Mesendoderm (in vitro differentiated cells): ENCODE measurements around the gene CTNNA2.

ENCODE experiments used
- DNase-seq: peaks from one replicate; pipeline ENCODE4 v3.0.0; 2013
- H2AK5ac ChIP-seq: 2 replicates; pipeline ENCODE4 v1.6.1; 2013; ENCODE audit warnings: low read length, inconsistent platforms
- H2BK120ac ChIP-seq: 2 replicates; pipeline ENCODE4 v1.6.1; 2013; ENCODE audit warnings: low read depth, mild to moderate bottlenecking, low read length, moderate library complexity, mixed read lengths
- H2BK15ac ChIP-seq: replicated peaks from 2 replicates; pipeline ENCODE4 v1.6.1; 2013; ENCODE audit warnings: low read depth, mild to moderate bottlenecking, moderate library complexity
- H2BK5ac ChIP-seq: 2 replicates; pipeline ENCODE4 v1.6.1; 2013; ENCODE audit warnings: low read length, inconsistent platforms
- H3K18ac ChIP-seq: 2 replicates; pipeline ENCODE4 v1.6.1; 2013; ENCODE audit warnings: mild to moderate bottlenecking, low read length, mixed read lengths
- H3K23ac ChIP-seq: one replicate; pipeline ENCODE4 v1.6.1; 2013; ENCODE audit warnings: low read length
- H3K27ac ChIP-seq: 2 replicates; pipeline ENCODE4 v1.5.1; 2013; ENCODE audit warnings: low read depth, mild to moderate bottlenecking, inconsistent platforms, low read length, moderate library complexity
- H3K27me3 ChIP-seq: 2 replicates; pipeline ENCODE4 v1.6.1; 2013; ENCODE audit warnings: low read length, control low read depth, mild to moderate bottlenecking, inconsistent platforms; ENCODE audit not compliant: insufficient read depth, poor library complexity
- H3K36me3 ChIP-seq: 2 replicates; pipeline ENCODE4 v1.6.1; 2013; ENCODE audit warnings: low read length, inconsistent platforms; ENCODE audit not compliant: control insufficient read depth, insufficient read depth
- H3K4ac ChIP-seq: one replicate; pipeline ENCODE4 v1.6.1; 2013; ENCODE audit warnings: low read depth, mild to moderate bottlenecking, low read length, moderate library complexity
- H3K4me1 ChIP-seq: 2 replicates; pipeline ENCODE4 v1.6.1; 2013; ENCODE audit warnings: low read depth, low read length, inconsistent platforms; ENCODE audit not compliant: control insufficient read depth
- H3K4me2 ChIP-seq: 2 replicates; pipeline ENCODE4 v1.6.1; 2013; ENCODE audit warnings: low read length
- H3K4me3 ChIP-seq: 2 replicates; pipeline ENCODE4 v1.5.1; 2013; ENCODE audit warnings: mild to moderate bottlenecking, low read length
- H3K56ac ChIP-seq: one replicate; pipeline ENCODE4 v1.6.1; 2013; ENCODE audit warnings: low read length
- H3K79me1 ChIP-seq: 2 replicates; pipeline ENCODE4 v1.6.1; 2013; ENCODE audit warnings: low read length, inconsistent platforms
- H3K79me2 ChIP-seq: 2 replicates; pipeline ENCODE4 v1.6.1; 2013; ENCODE audit warnings: mild to moderate bottlenecking, low read length; ENCODE audit not compliant: control insufficient read depth, insufficient read depth
- H3K9ac ChIP-seq: 2 replicates; pipeline ENCODE4 v1.6.1; 2013; ENCODE audit warnings: low read length, inconsistent platforms
- H4K5ac ChIP-seq: one replicate; pipeline ENCODE4 v1.6.1; 2013; ENCODE audit warnings: low read length
- H4K8ac ChIP-seq: one replicate; pipeline ENCODE4 v1.6.1; 2013; ENCODE audit warnings: low read depth, mild to moderate bottlenecking, control low read depth, low read length, moderate library complexity
- WGBS: extraction: QIAGEN DNeasy Blood & Tissue Kit; methylation state at CpG from one replicate; pipeline ENCODE4 v1.1.7; 2013; ENCODE audit warnings: low lambda C conversion rate, missing lambda C conversion rate; ENCODE audit not compliant: insufficient coverage; ENCODE audit errors: extremely low coverage; 5-methylcytosine and 5-hydroxymethylcytosine counted together

CTNNA2 gene

DNA sequence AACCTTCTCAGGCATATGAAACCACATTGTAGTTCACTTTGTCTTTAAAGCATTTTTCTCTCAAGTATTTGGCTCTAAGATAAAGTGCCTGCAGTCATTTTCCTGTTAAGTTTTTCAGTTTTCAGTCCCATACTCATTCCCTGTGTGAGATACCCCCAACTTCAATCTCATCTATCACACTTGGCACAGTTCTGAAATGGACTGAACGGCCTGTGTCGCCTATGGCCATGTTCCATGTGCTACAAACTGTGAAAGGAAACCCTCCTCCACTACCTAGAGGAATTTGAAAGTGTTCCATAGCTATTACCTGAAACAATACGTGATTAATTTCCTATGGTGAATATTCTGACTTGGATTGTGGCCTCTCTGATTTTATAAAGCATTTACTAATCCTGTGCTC, 319.1 kb downstream of the CTNNA2 start:
- H3K4ac ChIP-seq, result no peak overlapping the region
- no peak overlapping the region for H3K27ac ChIP-seq
- H2BK15ac ChIP-seq, result no peak overlapping the region
- no CpG with 5 or more reads among the region's 3 CpGs for WGBS
- H2BK120ac ChIP-seq, result no peak overlapping the region
- H3K79me1 ChIP-seq, result no peaks in the 10 kb centered on the region
- no peak overlapping the region for H3K18ac ChIP-seq
- no peaks in the 10 kb centered on the region for H3K79me2 ChIP-seq
- no peaks in the 10 kb centered on the region for H3K27me3 ChIP-seq
- no peak overlapping the region for H3K4me3 ChIP-seq
- H3K36me3 ChIP-seq, result no peaks in the 10 kb centered on the region
- H3K9ac ChIP-seq, result no peak overlapping the region
- no peak overlapping the region for H2AK5ac ChIP-seq
- H3K4me2 ChIP-seq, result no peak overlapping the region
- no peak overlapping the region for H2BK5ac ChIP-seq
- no peak for DNase-seq
- H3K23ac ChIP-seq, result no peak overlapping the region
- H4K8ac ChIP-seq, result no peak overlapping the region
- H3K4me1 ChIP-seq, result peaks cover 2% of the 10 kb centered on the region
- H3K56ac ChIP-seq, result no peak overlapping the region
- H4K5ac ChIP-seq, result no peak overlapping the region

DNA sequence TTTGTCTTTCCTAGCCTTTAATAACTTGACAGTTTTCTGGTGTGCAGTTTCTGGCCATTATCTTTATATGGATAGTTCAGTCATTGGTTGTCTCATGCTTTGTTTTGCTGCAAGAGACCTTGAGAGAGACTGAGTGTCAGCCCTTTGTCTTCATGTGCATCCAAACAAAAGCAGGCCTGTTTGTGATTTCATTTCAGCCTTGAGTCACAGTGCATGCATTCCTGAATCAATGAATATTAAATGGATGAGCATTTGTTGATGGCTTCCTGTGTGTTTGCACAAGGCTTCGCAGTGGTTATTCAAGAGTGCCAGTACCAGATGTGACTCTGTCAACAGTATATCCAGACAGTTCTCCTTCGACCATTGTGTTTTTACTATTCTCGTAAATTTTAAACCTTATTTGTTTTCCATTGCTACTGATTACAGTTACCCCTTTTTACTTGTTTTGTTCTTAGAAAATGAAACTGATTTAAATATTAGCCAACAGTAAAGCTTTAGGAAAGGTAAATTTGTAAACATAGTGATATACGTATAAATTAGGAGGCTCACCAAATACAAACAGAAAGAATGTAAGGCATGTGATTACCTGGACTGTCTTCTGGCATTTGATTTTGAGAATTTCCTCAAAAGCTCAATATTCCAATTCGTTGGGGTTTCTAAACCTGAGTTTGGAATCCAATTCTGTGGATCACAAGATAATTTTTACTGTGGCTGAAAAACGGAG, 319.8 kb downstream of the CTNNA2 start:
- Histone ChIP-seq H2AK5ac (no peak overlapping the region), H3K56ac (no peak overlapping the region), H3K36me3 (no peaks in the 10 kb centered on the region), H3K27me3 (no peaks in the 10 kb centered on the region), H3K4me2 (no peak overlapping the region), H3K9ac (no peak overlapping the region), H3K4me3 (no peak overlapping the region), H3K4ac (no peak overlapping the region), H3K79me2 (no peaks in the 10 kb centered on the region), H3K18ac (no peak overlapping the region), H2BK120ac (no peak overlapping the region), H3K27ac (no peak overlapping the region), H2BK5ac (no peak overlapping the region), H3K23ac (no peak overlapping the region), H3K4me1 (peaks cover 2% of the 10 kb centered on the region), H3K79me1 (no peaks in the 10 kb centered on the region), H4K8ac (no peak overlapping the region), H4K5ac (no peak overlapping the region), H2BK15ac (no peak overlapping the region)
- WGBS, result no CpG with 5 or more reads among the region's 6 CpGs
- DNase-seq, result peak; percentile 42

DNA sequence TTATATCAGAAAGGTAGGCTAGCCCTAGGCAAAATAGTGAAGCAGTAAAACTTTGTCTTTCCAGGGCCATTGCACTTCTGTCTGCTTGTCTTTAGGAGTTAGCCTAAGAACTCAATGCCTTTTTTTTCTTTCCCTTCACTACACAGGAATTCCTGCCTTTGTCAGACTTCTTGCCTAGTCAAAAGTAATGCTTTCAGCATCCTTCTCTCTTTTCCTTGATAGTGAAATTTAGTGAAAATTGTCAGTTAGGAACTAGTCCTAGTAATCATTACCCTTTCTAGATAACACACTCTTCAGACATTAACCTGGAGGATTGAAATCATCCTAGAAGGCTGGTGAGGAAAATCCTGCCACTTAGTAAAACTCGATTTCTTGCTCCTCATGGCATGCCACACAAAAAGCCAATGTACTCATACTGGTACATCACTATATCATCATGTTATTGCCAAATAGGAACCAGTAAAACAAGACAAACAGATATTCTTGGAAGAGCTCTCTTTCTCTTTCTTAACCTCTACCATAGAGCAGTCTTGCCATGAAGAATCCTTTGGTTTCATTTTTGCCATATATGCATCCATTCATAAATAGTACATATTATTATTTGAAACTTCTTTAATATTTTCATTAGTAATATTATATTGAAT, 320.5 kb downstream of the CTNNA2 start:
- no peak overlapping the region for H4K5ac ChIP-seq
- no peaks in the 10 kb centered on the region for H3K79me2 ChIP-seq
- no peak overlapping the region for H3K27ac ChIP-seq
- no CpG with 5 or more reads among the region's 1 CpG for WGBS
- no peak overlapping the region for H3K4ac ChIP-seq
- no peaks in the 10 kb centered on the region for H3K36me3 ChIP-seq
- no peak overlapping the region for H2AK5ac ChIP-seq
- no peak overlapping the region for H3K18ac ChIP-seq
- H2BK5ac ChIP-seq, result no peak overlapping the region
- no peak overlapping the region for H2BK15ac ChIP-seq
- peaks cover 2% of the 10 kb centered on the region for H3K4me1 ChIP-seq
- DNase-seq, result peak; percentile 16
- H3K23ac ChIP-seq, result no peak overlapping the region
- no peak overlapping the region for H2BK120ac ChIP-seq
- no peaks in the 10 kb centered on the region for H3K27me3 ChIP-seq
- no peak overlapping the region for H3K4me3 ChIP-seq
- no peak overlapping the region for H3K4me2 ChIP-seq
- no peak overlapping the region for H4K8ac ChIP-seq
- H3K79me1 ChIP-seq, result no peaks in the 10 kb centered on the region
- H3K56ac ChIP-seq, result no peak overlapping the region
- H3K9ac ChIP-seq, result no peak overlapping the region

DNA sequence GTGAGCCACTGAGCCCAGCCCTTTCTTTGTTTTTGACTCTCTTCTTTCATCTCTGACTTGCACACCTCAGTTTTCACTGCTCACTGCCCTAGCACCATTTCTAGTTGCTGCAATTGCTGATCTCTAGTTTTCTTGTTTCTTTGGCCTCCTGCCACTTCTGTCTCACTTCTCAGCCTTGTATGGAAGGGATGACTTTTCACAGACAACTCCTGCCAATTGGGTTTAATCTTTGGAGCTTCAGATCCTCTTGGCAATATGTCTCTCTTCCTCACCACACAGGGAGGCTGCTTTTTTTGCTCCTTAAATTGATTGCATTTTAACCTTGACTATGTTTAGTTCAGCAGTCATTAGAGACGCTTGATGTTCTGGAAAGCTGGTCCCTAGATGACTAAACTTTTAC, 323.1 kb downstream of the CTNNA2 start:
- no CpG with 5 or more reads among the region's 1 CpG for WGBS
- no peak overlapping the region for H3K27ac ChIP-seq

DNA sequence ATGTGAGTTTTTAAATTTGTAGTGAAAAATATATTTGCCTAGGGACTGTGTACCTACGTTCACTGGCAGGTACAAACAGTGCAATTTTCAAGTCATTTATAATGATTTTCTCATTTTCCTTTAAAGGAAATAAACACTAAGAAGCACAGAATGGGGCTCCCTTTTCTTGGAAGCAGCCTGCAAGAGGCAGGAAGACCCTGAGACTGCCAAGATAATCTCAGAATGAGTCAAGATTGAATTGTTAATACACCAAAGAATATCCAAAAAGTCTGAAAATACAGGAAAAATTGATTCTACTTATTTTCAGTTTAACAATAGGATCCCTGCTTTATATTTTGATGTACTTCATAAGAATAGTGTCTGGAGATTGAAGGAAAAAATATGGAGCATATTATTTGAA, 331.2 kb downstream of the CTNNA2 start:
- no peak overlapping the region for H3K23ac ChIP-seq

More for the DNA sequence above, 323.1 kb downstream of the CTNNA2 start:
- H3K23ac ChIP-seq, result no peak overlapping the region
- H4K8ac ChIP-seq, result no peak overlapping the region
- H3K56ac ChIP-seq, result no peak overlapping the region
- H4K5ac ChIP-seq, result no peak overlapping the region
- H3K4me2 ChIP-seq, result no peak overlapping the region
- peaks cover 2% of the 10 kb centered on the region for H3K4me1 ChIP-seq
- no peak for DNase-seq
- H3K79me1 ChIP-seq, result no peaks in the 10 kb centered on the region
- no peaks in the 10 kb centered on the region for H3K79me2 ChIP-seq
- no peak overlapping the region for H3K9ac ChIP-seq
- H3K36me3 ChIP-seq, result no peaks in the 10 kb centered on the region
- H3K4ac ChIP-seq, result no peak overlapping the region
- no peak overlapping the region for H2AK5ac ChIP-seq
- H2BK15ac ChIP-seq, result no peak overlapping the region
- no peak overlapping the region for H3K18ac ChIP-seq
- no peak overlapping the region for H2BK5ac ChIP-seq
- H3K4me3 ChIP-seq, result no peak overlapping the region
- no peak overlapping the region for H2BK120ac ChIP-seq
- no peaks in the 10 kb centered on the region for H3K27me3 ChIP-seq

More for the DNA sequence above, 331.2 kb downstream of the CTNNA2 start:
- Histone ChIP-seq H4K8ac (no peak overlapping the region), H3K18ac (no peak overlapping the region), H3K27me3 (no peaks in the 10 kb centered on the region), H3K79me1 (no peaks in the 10 kb centered on the region), H3K27ac (no peak overlapping the region), H3K9ac (no peak overlapping the region), H2BK120ac (no peak overlapping the region), H3K56ac (no peak overlapping the region), H3K4ac (no peak overlapping the region), H2BK5ac (no peak overlapping the region), H3K79me2 (no peaks in the 10 kb centered on the region), H3K36me3 (no peaks in the 10 kb centered on the region), H3K4me1 (no peaks in the 10 kb centered on the region), H4K5ac (no peak overlapping the region), H2BK15ac (no peak overlapping the region), H3K4me2 (no peak overlapping the region), H3K4me3 (no peak overlapping the region), H2AK5ac (no peak overlapping the region)
- DNase-seq, result no peak
- WGBS, result no CpG with 5 or more reads among the region's 1 CpG
